GM19395 (cell line): Measurements from ENCODE around the gene BRIX1.
A peak's percentile ranks its signal among the peaks of the same experiment; 100 is the strongest.
"Not testable (repeated sequence)": the region's sequence is repeated elsewhere in the genome, so short reads cannot be mapped to it uniquely, and the experiment has no call there.

ENCODE experiments used
- ATAC-seq: cut with Tn5 transposase; IDR thresholded peaks from one replicate; pipeline ENCODE4 v1.9.1; 2021; ENCODE audit warnings: mild to moderate bottlenecking, moderate library complexity; ENCODE audit not compliant: unreplicated experiment

BRIX1 gene

GRCh38 chr5:34959323-34959722 lies 43.8 kb downstream of the BRIX1 start:
- peak; percentile 97 for ATAC-seq

- no peak for ATAC-seq
These were observed 52.0 kb downstream of the BRIX1 start for GRCh38 chr5:34967540-34967939.

- no peak for ATAC-seq
These were observed 52.7 kb downstream of the BRIX1 start for GRCh38 chr5:34968258-34968657.

- no peak for ATAC-seq
These were observed 55.0 kb downstream of the BRIX1 start for GRCh38 chr5:34970552-34970951.

DNA sequence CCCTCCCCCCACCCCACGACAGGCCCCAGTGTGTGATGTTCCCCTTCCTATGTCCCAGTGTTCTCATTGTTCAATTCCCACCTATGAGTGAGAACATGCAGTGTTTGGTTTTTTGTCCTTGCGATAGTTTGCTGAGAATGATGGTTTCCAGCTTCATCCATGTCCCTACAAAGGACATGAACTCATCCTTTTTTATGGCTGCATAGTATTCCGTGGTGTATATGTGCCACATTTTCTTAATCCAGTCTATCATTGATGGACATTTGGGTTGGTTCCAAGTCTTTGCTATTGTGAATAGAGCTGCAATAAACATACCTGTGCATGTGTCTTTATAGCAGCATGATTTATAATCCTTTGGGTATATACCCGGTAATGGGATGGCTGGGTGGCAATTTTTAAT lies 56.1 kb downstream of the BRIX1 start:
- not testable (repeated sequence) for ATAC-seq
